Sigmoid colon (tissue), 3 donors: Measurements from ENCODE around the gene EHMT1.

ENCODE experiments used
- CTCF ChIP-seq, 4 experiments: fragments of 450-650 bp in 3 of 4; fragments of 200-600 bp in 1 of 4; IDR thresholded peaks; one replicate each; pipeline ENCODE4 v1.5.1; 2016 to 2019; ENCODE audit warnings: antibody characterized with exemption in 4 of 4, mild to moderate bottlenecking in 3 of 4, moderate library complexity in 2 of 4
- POLR2A ChIP-seq, 2 donors: fragments of 450-650 bp; IDR thresholded peaks; one replicate each; pipeline ENCODE4 v1.6.1; 2016; ENCODE audit warnings: antibody characterized with exemption in 2 of 2, mild to moderate bottlenecking in 2 of 2, moderate library complexity in 2 of 2

- TF ChIP-seq CTCF (IDR thresholded peaks at IDR 0.05) (no peak), POLR2A (IDR thresholded peaks at IDR 0.05) (no peak)
These were observed 137.4 kb downstream of the EHMT1 start for GRCh38 chr9:137756045-137756744.
